Measurements from ENCODE around the gene FANK1.
"Not testable (repeated sequence)": the region's sequence is repeated elsewhere in the genome, so short reads cannot be mapped to it uniquely, and the experiment has no call there.

The FANK1 gene

DNA sequence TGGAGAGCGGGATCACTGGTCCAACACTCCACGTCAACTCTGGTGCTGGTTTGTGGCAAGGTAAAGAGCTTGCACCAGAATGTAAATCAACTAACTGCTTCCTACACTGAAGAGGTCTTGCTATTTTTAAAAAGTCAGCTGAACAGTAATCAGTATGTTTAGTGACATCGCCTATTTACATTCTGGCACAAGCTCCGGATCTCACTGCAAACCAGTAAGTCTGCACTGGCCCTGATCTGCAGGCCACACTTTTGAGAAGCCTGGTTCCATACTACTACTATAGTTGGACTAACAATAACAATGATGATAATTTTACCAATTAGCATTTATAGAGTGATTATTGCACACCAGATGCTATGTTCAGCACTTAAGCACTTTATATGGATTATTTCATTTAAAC is 6.9 kb upstream of the FANK1 start:
- DNase-seq (ENCODE audit: low read depth in 2 of 2) = not testable (repeated sequence)

DNA sequence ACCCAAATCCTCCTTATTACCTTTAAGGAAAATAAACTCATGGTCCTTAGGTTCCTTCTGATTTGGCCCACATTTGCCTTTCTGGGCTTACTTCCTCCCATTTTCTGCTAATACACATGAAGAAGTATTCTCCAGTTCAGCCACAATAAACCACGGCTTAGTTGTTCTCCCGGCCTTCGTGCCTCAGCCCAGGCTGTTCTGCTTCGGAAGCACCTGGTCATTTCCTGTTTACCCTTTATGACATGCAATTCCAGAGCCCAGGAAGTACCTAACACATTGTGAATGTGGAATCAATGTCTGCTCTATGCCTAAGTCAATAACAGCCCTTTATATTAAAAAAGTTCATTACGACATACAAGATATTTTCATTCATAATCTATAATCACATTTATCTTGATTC is 4.0 kb upstream of the FANK1 start:
- not testable (repeated sequence) for DNase-seq (ENCODE audit: low read depth in 2 of 2)

DNA sequence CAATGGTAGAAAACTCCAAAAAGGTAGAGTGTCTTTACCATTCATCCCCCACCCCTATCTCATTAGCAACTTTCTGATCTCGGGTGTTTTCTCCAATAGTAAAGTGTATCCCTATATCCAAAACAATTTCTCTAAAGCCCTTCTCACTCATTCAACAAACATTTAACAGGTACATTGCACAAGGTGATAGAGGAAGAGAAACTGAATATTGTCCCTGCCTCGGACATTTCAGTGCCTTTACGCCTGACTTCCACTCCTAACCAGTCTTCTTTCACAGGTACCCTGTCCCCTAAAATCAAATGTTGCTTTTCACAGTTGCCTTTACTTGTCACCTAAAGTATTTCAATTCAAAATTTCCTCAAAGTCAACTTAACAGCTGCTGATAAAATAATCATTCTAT is 2.2 kb upstream of the FANK1 start:
- not testable (repeated sequence) for DNase-seq (ENCODE audit: low read depth in 2 of 2)

DNA sequence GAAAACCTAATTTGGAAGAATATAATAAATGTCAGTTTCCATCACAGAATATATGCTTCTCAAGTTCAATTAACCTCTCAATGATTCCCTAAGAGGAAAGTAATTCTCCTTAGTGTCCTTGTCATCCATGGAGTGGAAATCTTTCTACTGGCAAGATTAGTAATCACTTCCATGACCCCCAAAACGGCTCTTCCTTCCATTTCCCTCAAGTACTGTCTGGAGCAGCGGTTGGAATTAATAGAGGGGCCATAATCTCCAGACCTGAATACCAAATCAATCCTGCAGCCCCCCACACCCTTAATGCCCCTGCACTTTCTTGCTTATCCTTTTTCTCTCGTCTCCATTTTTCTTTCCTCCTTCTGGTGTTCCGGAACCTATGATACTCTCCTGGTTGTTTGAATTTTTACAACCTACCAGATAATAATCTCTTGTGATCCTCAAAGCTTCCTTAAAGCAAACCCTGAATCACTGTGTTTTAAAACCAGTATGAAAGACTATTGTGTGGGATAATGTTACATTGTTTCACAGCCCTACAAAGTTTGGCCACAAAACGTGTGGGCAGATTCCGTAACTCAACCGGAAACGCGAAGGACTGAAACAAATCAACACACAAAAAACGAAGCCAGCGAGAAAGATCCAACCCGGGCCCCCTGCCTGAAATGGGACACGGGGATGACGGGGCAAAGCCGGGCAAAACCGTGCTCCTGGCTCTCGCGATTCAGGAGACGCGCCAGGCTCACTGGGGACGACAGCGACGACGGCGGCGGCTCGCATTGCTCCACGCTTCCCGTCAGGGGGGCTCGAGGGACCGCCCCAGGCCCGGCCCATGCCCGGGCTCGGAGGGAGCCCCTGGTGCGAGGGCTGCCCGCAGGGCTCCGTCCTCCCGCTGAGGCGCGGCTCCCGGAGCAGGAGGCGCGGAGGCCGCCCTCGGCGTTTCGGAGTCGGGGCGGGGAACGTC is 955 bp upstream of the FANK1 start:
- not testable (repeated sequence) for DNase-seq (ENCODE audit: low read depth in 2 of 2)

DNA sequence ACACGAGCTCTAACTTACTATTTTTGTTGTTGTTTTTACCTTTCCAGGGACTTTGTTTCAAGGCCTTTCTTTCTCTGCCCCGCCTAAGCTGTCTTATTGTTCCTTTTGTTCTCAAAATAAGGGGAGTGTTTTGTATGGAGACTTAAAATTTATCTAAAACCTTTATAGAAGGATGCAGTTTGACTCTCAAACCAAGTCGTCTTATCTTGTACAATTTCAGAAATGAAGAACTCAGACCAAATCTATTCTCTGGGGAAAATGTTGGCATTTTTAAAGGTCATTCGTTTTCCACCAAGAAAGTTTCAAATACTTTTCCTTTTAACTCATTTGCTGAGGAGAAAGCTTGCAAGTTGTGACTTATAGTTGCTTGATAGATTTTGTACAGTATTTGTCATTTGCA is 953 bp downstream of the FANK1 start:
- not testable (repeated sequence) for DNase-seq (ENCODE audit: low read depth in 2 of 2)

DNA sequence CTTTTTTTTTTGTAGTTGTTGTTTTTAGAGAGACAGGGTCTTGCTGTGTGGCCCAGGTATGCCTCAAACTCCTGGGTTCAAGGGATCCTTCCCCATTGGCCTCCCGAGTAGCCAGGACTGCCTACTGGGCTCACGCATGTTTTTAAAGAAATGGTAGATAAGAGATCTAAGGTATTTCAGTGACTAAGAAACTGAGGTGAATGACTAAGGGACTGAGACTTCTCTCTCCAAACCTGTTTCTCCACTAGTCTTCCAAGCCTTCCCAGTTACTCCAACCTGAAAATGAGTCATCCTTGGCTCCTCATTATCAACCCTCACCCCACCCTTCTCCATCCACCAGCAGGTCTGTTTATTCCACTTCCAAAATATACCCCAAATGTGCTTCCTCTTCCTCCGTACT is 4.6 kb downstream of the FANK1 start:
- DNase-seq (ENCODE audit: low read depth in 2 of 2) = not testable (repeated sequence)

DNA sequence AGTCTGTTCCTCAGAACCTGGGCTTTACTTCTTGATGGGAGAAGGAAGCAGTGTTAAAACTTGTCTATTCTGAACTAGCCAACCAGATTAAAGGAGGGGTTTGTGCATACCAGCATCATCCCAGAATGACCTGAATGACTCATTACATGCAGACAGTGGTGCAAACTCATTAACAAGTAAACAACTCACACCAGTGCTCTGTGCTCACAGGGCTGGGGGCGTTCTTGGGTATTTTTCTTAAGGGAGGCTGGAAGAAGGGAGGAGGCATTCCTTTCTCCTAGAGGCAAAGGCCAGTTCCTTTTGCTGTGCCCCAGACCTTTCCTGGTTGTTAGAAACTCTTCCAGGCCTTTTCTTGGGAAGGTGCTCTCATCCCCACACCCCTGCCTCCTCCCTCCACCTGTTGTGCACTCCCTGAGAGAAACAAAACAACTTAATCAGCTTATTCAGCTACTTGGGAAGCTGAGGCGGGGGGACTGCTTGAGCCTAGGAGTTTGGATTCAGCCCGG is 6.8 kb downstream of the FANK1 start:
- DNase-seq (ENCODE audit: low read depth in 2 of 2) = not testable (repeated sequence)

DNA sequence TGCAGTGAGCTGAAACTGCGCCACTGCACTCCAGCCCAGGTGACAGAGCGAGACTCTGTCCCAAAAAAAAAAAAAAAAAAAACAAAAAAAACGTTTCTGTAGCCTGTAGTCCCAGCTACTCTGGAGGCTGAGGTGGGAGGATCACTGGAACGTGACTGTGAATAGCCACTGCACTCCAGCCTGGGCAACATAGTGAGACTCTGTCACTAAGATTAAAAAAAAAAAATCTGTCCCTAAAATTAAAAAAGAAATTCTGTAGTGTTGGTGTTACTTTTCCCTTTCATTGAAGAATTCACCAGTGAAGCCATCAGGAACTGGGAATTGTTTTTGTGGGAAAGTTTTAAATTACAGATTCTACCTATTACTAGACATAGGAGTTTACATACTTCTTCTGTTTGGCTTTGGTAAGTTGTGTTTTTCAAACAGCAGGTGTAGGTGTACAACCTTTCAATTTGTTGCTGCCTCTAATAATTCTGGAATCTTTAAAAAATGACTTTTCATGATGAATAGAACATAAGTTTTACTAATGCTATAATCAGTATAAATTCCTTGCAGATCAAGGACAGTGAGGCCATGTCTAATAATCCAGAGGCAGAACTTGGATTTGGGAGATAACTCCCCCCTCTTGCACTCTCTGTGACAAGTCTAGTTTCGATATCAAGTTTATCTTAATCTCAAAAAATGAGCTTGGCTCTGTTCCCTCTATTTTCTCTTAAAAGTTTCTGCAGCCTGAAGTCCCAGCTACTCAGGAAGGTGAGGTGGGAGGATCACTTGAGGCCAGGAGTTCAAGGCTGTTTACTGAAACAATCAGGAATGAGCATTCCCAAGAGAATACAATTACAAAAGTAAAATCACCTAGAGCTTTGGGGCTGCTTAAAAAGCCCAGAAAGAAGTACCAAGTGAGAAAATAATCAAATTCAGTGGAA is 9.0 kb downstream of the FANK1 start:
- DNase-seq (ENCODE audit: low read depth in 2 of 2) = not testable (repeated sequence)

DNA sequence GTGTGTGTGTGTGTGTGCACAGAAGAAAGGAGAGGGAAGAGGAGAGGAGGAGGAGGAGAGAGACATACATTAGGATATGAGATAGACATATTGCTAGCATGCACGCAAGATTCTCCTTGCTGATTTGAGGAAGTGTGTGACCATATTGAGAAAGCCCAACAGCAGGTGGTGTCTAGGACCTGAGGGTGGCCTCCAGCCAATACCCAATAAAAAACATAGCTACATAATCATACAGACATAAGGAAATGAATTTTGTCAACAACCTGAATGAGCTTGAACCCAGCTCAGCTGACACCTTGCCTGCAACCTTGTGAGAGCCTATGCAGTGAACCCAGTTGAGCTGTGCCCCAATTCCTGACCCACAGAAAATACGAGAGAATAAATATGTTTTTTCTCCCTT is 11.2 kb downstream of the FANK1 start:
- not testable (repeated sequence) for DNase-seq (ENCODE audit: low read depth in 2 of 2)

DNA sequence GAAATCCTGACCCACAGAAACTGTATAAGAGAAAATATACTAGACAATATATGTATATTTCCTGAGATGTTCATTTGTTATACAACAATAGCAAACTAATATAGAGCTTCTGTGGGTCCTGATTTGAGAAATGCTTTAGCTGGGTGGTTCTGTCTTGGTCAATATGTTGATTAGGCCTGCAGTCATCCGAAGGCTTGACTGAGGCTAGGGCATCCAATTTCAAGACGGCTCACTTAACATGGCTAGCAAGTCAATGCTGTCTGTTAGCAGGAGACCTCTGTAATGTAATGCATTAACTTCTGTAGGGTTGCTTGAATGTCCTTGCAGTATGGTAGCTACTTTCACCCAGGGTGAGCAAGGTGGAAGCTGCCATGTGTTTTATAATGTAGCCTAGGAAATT is 12.4 kb downstream of the FANK1 start:
- DNase-seq (ENCODE audit: low read depth in 2 of 2) = not testable (repeated sequence)

DNA sequence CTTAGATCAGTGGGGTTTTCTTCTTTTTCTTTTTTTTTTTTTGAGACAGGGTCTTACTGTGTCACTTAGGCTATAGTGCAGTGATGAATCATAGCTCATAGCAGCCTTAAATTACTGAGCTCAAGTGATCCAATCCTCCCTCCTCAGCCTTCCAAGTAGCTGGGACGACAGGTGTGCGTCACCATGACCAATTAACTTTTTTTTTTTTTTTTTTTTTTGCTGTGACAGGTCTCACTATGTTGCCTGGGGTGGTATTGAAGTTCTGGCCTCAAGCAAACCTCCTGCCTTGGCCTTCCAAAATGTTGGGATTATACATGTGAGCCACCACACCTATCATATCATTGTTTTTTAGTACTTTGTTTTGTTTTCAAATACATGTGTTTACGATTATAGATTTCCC is 13.1 kb downstream of the FANK1 start:
- not testable (repeated sequence) for DNase-seq (ENCODE audit: low read depth in 2 of 2)

DNA sequence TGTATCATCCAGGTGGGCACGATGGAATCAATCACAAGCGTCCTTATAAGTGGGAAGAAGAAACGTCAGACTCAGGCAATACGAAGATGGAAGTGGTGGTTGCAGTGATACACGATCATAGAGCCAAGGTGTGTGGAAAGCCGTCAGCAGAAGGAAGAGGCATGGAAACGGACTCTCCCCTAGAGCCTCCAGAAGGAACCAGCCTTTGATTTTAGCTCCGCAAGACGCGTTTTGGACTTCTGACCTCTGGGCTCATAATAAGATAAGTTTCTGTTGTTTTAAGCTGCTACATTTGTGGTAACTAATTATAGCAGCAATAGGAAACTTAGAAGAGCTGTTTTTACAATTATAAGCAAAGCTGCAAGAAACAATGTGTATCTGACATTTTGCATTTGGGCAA is 14.8 kb downstream of the FANK1 start:
- DNase-seq (ENCODE audit: low read depth in 2 of 2) = no peak

DNA sequence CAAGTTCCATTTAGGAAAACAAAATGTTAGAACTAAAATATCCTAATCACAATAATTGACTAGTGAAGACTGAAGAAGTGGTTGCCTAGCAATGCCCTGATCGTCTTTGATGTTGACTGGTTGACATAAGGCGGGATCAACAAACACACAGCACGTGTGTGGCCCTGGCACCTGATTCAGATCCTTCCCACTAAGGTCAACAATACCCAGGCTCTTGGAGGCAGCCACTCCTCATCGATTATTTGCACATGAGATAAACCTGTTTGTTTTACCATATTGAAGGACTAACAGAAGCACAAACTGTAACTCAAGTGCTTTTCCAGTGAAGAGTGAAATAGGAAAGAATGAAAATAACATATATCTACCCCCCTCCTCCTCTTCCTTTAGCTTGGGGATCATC is 15.6 kb downstream of the FANK1 start:
- no peak for DNase-seq (ENCODE audit: low read depth in 2 of 2)

DNA sequence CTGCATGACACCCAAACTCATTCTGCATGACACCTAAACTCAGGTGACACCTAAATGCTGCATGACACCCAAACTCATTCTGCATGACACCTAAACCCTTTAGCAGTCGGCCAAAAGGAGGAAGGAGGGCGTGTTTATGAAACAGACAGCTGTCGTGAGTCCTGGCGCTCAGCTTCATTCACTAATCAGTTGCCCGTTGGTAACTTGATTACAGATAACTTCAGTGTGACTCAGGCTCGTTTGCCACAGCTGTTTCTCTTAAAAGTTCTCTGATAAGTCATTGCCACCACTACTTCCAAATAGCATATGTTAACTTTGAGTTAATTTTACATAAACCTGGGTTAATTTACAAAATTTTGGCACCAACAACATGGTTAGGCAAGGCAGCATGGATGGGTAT is 16.9 kb downstream of the FANK1 start:
- DNase-seq (ENCODE audit: low read depth in 2 of 2) = not testable (repeated sequence)

DNA sequence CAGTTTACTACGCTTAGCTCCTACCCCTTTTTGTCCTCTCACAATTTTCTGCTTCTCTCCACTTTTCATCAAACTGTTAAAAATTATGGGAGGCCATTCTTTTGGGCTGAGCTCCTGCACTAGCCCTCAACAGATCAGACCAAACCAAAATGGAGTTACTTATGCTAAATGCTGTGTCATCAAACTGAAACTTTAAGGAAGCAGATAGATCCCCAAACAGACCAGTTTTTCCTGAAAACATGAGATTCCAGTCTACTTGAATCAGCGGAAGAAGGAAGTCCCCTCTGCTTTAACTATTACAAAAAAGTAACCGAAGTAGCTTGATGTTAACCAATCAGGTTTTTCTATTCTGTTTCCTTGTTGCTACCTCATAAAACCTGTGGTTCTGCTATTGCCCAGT is 20.6 kb downstream of the FANK1 start:
- no peak for DNase-seq (ENCODE audit: low read depth in 2 of 2)

DNA sequence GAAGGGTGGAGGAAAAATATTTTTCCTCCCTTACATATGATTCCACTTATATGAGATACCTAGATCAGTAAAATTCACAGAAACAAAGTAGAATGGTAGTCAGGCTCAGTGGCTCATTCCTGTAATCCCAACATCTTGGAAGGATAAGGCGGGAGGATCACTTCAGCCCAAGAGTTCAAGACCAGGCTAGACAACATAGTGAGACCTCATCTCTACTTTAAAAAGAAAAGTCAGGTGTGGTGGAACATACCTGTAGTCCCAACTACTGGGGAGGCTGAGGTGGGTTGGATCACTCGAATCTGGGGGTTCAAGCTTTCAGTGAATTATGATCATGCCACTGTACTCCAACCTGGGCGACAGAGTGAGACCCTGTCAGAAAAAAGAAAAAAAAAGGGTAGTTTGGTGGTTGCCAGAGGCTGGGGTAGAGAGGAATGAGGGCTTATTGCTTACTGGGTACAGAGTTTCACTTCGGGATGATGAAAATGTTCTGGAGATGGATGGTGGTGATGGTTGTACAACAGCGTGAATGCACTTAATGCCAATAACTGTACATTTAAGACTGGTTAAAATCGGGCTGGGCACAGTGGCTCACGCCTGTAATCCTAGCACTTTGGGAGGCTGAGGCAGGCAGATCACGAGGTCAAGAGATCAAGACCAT is 21.5 kb downstream of the FANK1 start:
- not testable (repeated sequence) for DNase-seq (ENCODE audit: low read depth in 2 of 2)

DNA sequence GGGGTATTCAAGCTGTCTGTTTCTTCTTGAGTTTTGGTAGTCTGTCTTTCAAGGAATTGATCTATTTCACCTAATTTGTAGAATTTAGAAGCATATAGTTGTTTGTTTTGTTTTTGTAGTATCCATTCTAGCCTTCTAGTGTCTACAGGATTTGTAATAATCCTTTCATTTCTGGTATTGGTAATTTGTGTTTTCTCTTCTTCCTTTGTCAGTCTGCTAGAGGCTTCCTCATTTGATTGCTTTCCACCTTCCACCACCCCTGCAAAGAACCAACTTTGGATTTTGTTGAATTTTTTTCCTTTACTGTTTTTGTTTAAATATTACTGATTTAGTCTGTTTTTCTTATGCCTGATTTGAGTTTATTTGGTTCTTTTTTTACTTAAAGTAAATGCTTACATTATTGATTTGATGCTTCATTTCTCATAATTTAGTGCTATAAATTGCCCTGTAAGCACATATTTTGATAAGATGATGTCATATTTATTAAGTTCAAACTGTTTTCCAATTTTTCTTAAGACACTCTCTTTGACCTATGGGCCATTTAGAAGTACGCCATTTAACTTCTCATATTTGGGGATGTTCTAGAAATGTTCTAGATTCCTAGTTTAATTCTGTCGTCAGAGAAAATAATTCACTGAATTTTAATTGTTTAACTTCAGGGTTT is 25.4 kb downstream of the FANK1 start:
- DNase-seq (ENCODE audit: low read depth in 2 of 2) = not testable (repeated sequence)

DNA sequence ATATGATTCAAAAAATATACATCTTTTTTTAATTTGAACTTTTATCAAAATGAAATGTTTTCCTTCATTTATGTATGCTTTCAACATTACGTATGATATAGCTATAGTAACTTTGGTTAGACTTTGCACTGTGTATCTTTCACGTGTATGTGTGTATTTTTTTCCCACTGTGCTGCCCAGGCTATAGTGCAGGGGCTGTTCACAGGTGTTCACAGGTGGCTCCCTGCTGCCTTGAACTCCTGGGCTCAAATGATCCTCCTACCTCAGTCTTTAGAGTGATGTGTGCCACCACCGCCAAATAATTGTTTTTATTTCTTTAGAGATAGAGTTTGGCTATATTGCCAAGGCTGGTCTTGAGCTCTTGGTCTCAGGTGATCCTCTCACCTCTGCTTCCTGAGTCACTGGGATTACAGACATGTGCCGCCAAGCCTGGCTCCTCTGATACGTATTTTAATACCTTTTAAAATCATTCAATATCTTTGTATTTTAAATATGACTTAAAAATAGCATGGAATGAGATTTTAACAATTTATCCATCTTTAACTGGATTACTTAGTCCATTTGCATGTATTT is 29.0 kb downstream of the FANK1 start:
- DNase-seq (ENCODE audit: low read depth in 2 of 2) = no peak

DNA sequence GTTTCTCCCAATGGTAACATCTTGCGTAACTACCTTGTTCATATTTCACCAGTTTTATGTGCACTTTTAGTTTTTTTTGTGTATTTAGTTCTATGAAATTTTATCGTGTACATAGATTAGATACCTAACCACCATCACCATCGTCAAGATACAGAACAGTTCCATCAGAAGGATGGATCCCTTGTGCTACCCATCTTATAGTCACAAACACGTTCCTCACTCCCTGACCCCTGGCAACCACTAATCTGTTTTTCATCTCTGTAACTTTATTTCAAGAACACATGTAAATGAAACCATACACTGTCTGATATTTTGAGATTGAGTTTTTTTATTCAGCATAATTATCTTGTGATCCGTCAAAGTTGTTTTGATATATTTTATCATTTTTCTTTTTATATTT is 29.9 kb downstream of the FANK1 start:
- no peak for DNase-seq (ENCODE audit: low read depth in 2 of 2)

DNA sequence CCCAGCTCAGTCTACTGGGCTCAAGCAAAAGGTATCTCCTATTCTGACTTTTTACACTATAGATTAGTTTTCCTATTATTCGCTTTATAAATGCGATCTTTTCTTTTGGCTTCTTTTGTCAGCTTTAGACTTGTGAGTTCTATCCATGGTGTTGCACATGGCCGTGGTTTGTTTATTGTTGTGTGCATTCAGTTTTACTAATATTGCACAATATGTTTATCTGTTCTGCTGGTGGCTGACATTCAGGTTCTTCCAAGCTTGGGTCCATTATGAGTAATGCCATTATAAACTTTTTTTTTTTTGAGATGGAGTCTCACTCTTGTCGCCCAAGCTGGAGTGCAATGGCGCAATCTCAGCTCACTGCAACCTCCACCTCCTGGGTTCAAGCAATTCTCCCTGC is 30.9 kb downstream of the FANK1 start:
- DNase-seq (ENCODE audit: low read depth in 2 of 2) = not testable (repeated sequence)
